ENCODE measurements around the gene TEX13A. TPM values are rescaled to one million over a fixed set of nuclear protein-coding genes. Genes with fewer than 3 reads are reported as not detected.

TEX13A gene
- total and polyA plus RNA-seq, 2 of the 13 experiments (the other 11 are each of a cell fraction or from before 2014, with no cell fraction given): not detected

DNA sequence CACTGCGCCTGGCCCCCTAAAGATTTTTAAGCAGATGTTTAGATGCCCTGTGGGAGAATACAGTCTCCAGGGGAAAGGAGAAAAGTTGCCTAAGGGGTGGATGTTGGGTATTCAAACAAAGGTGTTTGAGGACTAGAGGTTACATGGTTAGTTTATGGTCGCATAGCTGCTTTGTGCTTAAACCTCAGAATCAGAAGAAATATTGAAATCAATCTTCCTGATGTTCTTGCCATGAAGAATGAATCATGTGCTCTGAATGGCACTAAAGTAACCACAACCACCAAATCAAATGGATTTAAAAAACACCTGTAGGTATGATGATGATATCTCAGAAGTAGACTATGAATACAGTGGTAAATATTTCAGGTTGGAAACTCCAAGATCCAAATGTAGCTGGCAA is 42.7 kb upstream of the TEX13A start:
- Histone ChIP-seq H3K27me3 (ENCODE audit: control insufficient read depth in 1 of 2, insufficient read depth in 2 of 2, low read length in 2 of 2) (no peaks in the 10 kb centered on the region), H3K9ac (ENCODE audit: insufficient read depth, low read depth, low read length) (no peak overlapping the region), H2AFZ (ENCODE audit: low read length) (no peak overlapping the region), H3K4me2 (ENCODE audit: low read depth, low read length) (no peak overlapping the region), H3K4me3 (replicated peaks in 1 of 3; ENCODE audit: insufficient read depth in 1 of 3, low read depth in 2 of 3, low read length in 3 of 3) (no peak overlapping the region), H3K79me2 (ENCODE audit: insufficient read depth, low read length) (no peaks in the 10 kb centered on the region), H3K4me1 (ENCODE audit: insufficient read depth, low read length) (no peaks in the 10 kb centered on the region), H3K27ac (ENCODE audit: extremely low read length, insufficient read depth, low read length) (no peak overlapping the region), H3K36me3 (replicated peaks in 1 of 2; ENCODE audit: control insufficient read depth in 1 of 2, insufficient read depth in 2 of 2, low read length in 2 of 2) (no peaks in the 10 kb centered on the region), H3K9me3 (ENCODE audit: low read length) (no peaks in the 10 kb centered on the region), H4K20me1 (ENCODE audit: insufficient read depth, low read length) (no peaks in the 10 kb centered on the region)
- FAIRE-seq: no peak
- intact Hi-C loops (cut with micrococcal nuclease; ENCODE audit: unreplicated experiment) (no loop called here), in situ Hi-C loops (cut with HindIII; ENCODE audit: extremely low pct_ligation_motif_present, low pct_unique_long_range_greater_than_20kb) (no loop called here)
- WGBS (ENCODE audit: low lambda C conversion rate): 0% methylated on average over 1 of the region's 2 CpGs
- no peak for TF ChIP-seq HOXA5 (CRISPR knock-in tag; IDR thresholded peaks at IDR 0.05)
- TF ChIP-seq ZNF496 (CRISPR knock-in tag; IDR thresholded peaks at IDR 0.05; ENCODE audit: insufficient replicate concordance): no peak
- no peak for TF ChIP-seq NFIC (IDR thresholded peaks at IDR 0.05; ENCODE audit: low read length)
- TF ChIP-seq LBX2 (CRISPR knock-in tag; IDR thresholded peaks at IDR 0.05; ENCODE audit: borderline replicate concordance): no peak
- no peak for TF ChIP-seq ZMYM4 (CRISPR knock-in tag; IDR thresholded peaks at IDR 0.05)
- TF ChIP-seq TSC22D2 (CRISPR knock-in tag; IDR thresholded peaks at IDR 0.05; ENCODE audit: borderline replicate concordance): no peak
- no peak for TF ChIP-seq SRSF9 (IDR thresholded peaks at IDR 0.05; ENCODE audit: borderline replicate concordance, insufficient read depth, low read depth, low read length, poor library complexity, severe bottlenecking)
- TF ChIP-seq NCOA1 (CRISPR knock-in tag; IDR thresholded peaks at IDR 0.05): no peak
- TF ChIP-seq, protein P1, sequence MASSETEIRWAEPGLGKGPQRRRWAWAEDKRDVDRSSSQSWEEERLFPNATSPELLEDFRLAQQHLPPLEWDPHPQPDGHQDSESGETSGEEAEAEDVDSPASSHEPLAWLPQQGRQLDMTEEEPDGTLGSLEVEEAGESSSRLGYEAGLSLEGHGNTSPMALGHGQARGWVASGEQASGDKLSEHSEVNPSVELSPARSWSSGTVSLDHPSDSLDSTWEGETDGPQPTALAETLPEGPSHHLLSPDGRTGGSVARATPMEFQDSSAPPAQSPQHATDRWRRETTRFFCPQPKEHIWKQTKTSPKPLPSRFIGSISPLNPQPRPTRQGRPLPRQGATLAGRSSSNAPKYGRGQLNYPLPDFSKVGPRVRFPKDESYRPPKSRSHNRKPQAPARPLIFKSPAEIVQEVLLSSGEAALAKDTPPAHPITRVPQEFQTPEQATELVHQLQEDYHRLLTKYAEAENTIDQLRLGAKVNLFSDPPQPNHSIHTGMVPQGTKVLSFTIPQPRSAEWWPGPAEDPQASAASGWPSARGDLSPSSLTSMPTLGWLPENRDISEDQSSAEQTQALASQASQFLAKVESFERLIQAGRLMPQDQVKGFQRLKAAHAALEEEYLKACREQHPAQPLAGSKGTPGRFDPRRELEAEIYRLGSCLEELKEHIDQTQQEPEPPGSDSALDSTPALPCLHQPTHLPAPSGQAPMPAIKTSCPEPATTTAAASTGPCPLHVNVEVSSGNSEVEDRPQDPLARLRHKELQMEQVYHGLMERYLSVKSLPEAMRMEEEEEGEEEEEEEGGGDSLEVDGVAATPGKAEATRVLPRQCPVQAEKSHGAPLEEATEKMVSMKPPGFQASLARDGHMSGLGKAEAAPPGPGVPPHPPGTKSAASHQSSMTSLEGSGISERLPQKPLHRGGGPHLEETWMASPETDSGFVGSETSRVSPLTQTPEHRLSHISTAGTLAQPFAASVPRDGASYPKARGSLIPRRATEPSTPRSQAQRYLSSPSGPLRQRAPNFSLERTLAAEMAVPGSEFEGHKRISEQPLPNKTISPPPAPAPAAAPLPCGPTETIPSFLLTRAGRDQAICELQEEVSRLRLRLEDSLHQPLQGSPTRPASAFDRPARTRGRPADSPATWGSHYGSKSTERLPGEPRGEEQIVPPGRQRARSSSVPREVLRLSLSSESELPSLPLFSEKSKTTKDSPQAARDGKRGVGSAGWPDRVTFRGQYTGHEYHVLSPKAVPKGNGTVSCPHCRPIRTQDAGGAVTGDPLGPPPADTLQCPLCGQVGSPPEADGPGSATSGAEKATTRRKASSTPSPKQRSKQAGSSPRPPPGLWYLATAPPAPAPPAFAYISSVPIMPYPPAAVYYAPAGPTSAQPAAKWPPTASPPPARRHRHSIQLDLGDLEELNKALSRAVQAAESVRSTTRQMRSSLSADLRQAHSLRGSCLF (CRISPR knock-in tag; IDR thresholded peaks at IDR 0.05; ENCODE audit: borderline replicate concordance): no peak
- no peak for TF ChIP-seq SMARCE1 (IDR thresholded peaks at IDR 0.05; ENCODE audit: borderline replicate concordance)
- TF ChIP-seq NPAS2 (CRISPR knock-in tag; IDR thresholded peaks at IDR 0.05; ENCODE audit: borderline replicate concordance): no peak
- no peak for TF ChIP-seq GFI1 (CRISPR knock-in tag; IDR thresholded peaks at IDR 0.05; ENCODE audit: borderline replicate concordance)
- no peak for TF ChIP-seq ZMAT3 (CRISPR knock-in tag; conservative IDR thresholded peaks at IDR 0.05)
- no peak for TF ChIP-seq CEBPB (IDR thresholded peaks at IDR 0.05; ENCODE audit: borderline replicate concordance, low read depth, low read length)
- TF ChIP-seq ZNF17 (CRISPR knock-in tag; IDR thresholded peaks at IDR 0.05): no peak
- TF ChIP-seq IRF2 (CRISPR knock-in tag; IDR thresholded peaks at IDR 0.05): no peak
- TF ChIP-seq ZBTB1 (CRISPR knock-in tag; IDR thresholded peaks at IDR 0.05; ENCODE audit: borderline replicate concordance): no peak
- TF ChIP-seq XRCC5 (optimal IDR thresholded peaks at IDR 0.05; ENCODE audit: low read length): no peak
- TF ChIP-seq, protein P2, sequence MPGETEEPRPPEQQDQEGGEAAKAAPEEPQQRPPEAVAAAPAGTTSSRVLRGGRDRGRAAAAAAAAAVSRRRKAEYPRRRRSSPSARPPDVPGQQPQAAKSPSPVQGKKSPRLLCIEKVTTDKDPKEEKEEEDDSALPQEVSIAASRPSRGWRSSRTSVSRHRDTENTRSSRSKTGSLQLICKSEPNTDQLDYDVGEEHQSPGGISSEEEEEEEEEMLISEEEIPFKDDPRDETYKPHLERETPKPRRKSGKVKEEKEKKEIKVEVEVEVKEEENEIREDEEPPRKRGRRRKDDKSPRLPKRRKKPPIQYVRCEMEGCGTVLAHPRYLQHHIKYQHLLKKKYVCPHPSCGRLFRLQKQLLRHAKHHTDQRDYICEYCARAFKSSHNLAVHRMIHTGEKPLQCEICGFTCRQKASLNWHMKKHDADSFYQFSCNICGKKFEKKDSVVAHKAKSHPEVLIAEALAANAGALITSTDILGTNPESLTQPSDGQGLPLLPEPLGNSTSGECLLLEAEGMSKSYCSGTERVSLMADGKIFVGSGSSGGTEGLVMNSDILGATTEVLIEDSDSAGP (CRISPR knock-in tag; IDR thresholded peaks at IDR 0.05; ENCODE audit: borderline replicate concordance): no peak
- POLR2A ChIA-PET: no interaction called here
- no peak for DNase-seq (ENCODE audit: low spot score)
- BruUV-seq (replicated peaks): no TSS peak
- CTCF ChIA-PET (ENCODE audit: low intra/inter-chr PET ratio, low total read pairs): no interaction called here
- ATAC-seq: no peak
